HG03442 (cell line): ENCODE results near the gene MORC1.
"Not testable (repeated sequence)": the region's sequence is repeated elsewhere in the genome, so short reads cannot be mapped to it uniquely, and the experiment has no call there.

Experiments
- ATAC-seq: cut with Tn5 transposase; IDR thresholded peaks from one replicate; pipeline ENCODE4 v1.9.1; 2021; ENCODE audit warnings: mild to moderate bottlenecking, moderate library complexity; ENCODE audit not compliant: unreplicated experiment

The MORC1 gene

GRCh38 chr3:109109574-109109973 lies 8.4 kb downstream of the MORC1 start:
- no peak for ATAC-seq

GRCh38 chr3:109098079-109098644 lies 19.8 kb downstream of the MORC1 start:
- ATAC-seq: peak; percentile 69

GRCh38 chr3:109095166-109095565 lies 22.8 kb downstream of the MORC1 start:
- ATAC-seq: no peak

GRCh38 chr3:109093561-109093960 lies 24.4 kb downstream of the MORC1 start:
- no peak for ATAC-seq

- no peak for ATAC-seq
Observed at GRCh38 chr3:109091846-109092245, 26.1 kb downstream of the MORC1 start.

GRCh38 chr3:109089265-109089664 lies 28.7 kb downstream of the MORC1 start:
- no peak for ATAC-seq

GRCh38 chr3:109081746-109082510 lies 36.0 kb downstream of the MORC1 start:
- ATAC-seq: peak; percentile 100

GRCh38 chr3:109080090-109080489 lies 37.8 kb downstream of the MORC1 start:
- not testable (repeated sequence) for ATAC-seq

- no peak for ATAC-seq
Observed at GRCh38 chr3:109073116-109073515, 44.8 kb downstream of the MORC1 start.

- ATAC-seq: peak; percentile 93
Observed at GRCh38 chr3:109072194-109072593, 45.7 kb downstream of the MORC1 start.

- peak; percentile 54 for ATAC-seq
Observed at GRCh38 chr3:109071350-109072142, 46.4 kb downstream of the MORC1 start.

- ATAC-seq: no peak
Observed at GRCh38 chr3:109070211-109070610, 47.7 kb downstream of the MORC1 start.

- no peak for ATAC-seq
Observed at GRCh38 chr3:109066864-109067263, 51.1 kb downstream of the MORC1 start.

GRCh38 chr3:109059264-109059663 lies 58.7 kb downstream of the MORC1 start:
- peak; percentile 89 for ATAC-seq

GRCh38 chr3:109057616-109058015 lies 60.3 kb downstream of the MORC1 start:
- ATAC-seq: no peak

- no peak for ATAC-seq
Observed at GRCh38 chr3:109057056-109057455, 60.9 kb downstream of the MORC1 start.

- peak; percentile 85 for ATAC-seq
Observed at GRCh38 chr3:109050591-109051167, 67.3 kb downstream of the MORC1 start.

- ATAC-seq: no peak
Observed at GRCh38 chr3:109047366-109047765, 70.6 kb downstream of the MORC1 start.

GRCh38 chr3:109045271-109046040 lies 72.5 kb downstream of the MORC1 start:
- no peak for ATAC-seq

GRCh38 chr3:109035082-109035481 lies 82.9 kb downstream of the MORC1 start:
- no peak for ATAC-seq
